SK-N-SH treated with all-trans-retinoic acid at 6 μM for 48 hours (cell line): ENCODE measurements around the gene AEBP2.

Source experiments
- TCF4 ChIP-seq: fragments of 250-450 bp; sonication (Bioruptor Pico); IDR thresholded peaks from 2 replicates; pipeline ENCODE4 v1.8.0; 2021; ENCODE audit warnings: mild to moderate bottlenecking, moderate library complexity, borderline replicate concordance
- ZFP3 ChIP-seq: fragments of 250-450 bp; sonication (Bioruptor Pico); IDR thresholded peaks from 2 replicates; pipeline ENCODE4 v1.5.0; 2020; ENCODE audit warnings: mild to moderate bottlenecking, moderate library complexity
- TF ChIP-seq, protein P1 (sequence below): fragments of 250-450 bp; sonication (Bioruptor Pico); IDR thresholded peaks from 2 replicates; pipeline ENCODE4 v1.5.1; 2021; ENCODE audit warnings: mild to moderate bottlenecking, moderate library complexity

DNA sequence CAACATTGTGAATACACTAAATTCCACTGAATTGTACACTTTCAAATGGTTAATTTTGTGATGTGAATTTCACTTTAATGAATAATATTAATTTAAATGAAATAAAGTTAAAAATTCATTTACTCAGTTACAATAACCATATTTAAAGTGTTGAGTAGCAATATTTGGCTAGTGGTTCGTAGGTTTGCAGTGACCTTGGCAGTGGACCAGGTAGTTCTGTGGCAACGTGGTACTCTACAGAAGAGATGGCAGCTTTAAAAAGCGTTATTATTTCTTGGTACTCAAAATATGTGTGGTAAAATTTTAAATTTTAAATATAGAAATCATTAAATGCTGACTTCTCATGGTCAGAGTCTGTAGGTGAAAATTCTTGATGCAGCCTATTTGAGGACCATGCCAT is 51.6 kb downstream of the AEBP2 start:
- no peak for TF ChIP-seq ZFP3 (CRISPR knock-in tag)
- no peak for TF ChIP-seq TCF4 (CRISPR knock-in tag)
- TF ChIP-seq, protein P1, sequence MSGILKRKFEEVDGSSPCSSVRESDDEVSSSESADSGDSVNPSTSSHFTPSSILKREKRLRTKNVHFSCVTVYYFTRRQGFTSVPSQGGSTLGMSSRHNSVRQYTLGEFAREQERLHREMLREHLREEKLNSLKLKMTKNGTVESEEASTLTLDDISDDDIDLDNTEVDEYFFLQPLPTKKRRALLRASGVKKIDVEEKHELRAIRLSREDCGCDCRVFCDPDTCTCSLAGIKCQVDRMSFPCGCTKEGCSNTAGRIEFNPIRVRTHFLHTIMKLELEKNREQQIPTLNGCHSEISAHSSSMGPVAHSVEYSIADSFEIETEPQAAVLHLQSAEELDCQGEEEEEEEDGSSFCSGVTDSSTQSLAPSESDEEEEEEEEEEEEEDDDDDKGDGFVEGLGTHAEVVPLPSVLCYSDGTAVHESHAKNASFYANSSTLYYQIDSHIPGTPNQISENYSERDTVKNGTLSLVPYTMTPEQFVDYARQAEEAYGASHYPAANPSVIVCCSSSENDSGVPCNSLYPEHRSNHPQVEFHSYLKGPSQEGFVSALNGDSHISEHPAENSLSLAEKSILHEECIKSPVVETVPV (CRISPR knock-in tag) = no peak
